Bronchial epithelial cell (primary cell): ENCODE data around the gene ADGRF1. TPM values are rescaled to one million over a fixed set of nuclear protein-coding genes. Genes with fewer than 3 reads are reported as not detected.

Source experiments
- DNase-seq: peaks from one replicate; pipeline ENCODE4 v3.0.0-alpha.2; 2010; ENCODE audit warnings: low read depth
- FAIRE-seq: peaks from 2 replicates; lab custom pipeline; 2011; peaks lifted over from hg19 to GRCh38; lab: Jason Lieb, UNC
- H3K27me3 ChIP-seq: 2 replicates; pipeline ENCODE4 v1.5.1; 2011; ENCODE audit warnings: low read length; ENCODE audit not compliant: control insufficient read depth, insufficient read depth
- H3K36me3 ChIP-seq: 2 replicates; pipeline ENCODE4 v1.5.1; 2011; ENCODE audit warnings: low read length; ENCODE audit not compliant: control insufficient read depth, insufficient read depth
- H3K4me3 ChIP-seq: 2 replicates; pipeline ENCODE4 v1.5.1; 2011; ENCODE audit warnings: mild to moderate bottlenecking, low read depth, low read length, control low read depth
- CTCF ChIP-seq: IDR thresholded peaks from 2 replicates; pipeline ENCODE4 v1.5.1; 2011; ENCODE audit warnings: mild to moderate bottlenecking, moderate library complexity, low read length, control low read depth, inconsistent platforms; ENCODE audit not compliant: insufficient read depth, severe bottlenecking
- total RNA-seq: library from RNA; depleted of rRNA; stranded (reverse); fragments of >200 nt; gene quantifications from 2 replicates; pipeline ENCODE4 v1.2.1, GENCODE V29; 2014

Gene ADGRF1
- total RNA-seq, 1 donor from 2014 or later = 5.5 TPM

GRCh38 chr6:47047097-47047478 is 5.0 kb upstream of the ADGRF1 start:
- no peak for DNase-seq
- H3K36me3 ChIP-seq = no peaks in the 10 kb centered on the region
- no peak for TF ChIP-seq CTCF
- no peaks in the 10 kb centered on the region for H3K27me3 ChIP-seq
- H3K4me3 ChIP-seq = no peak overlapping the region
- no peak for FAIRE-seq

- Histone ChIP-seq H3K27me3 (no peaks in the 10 kb centered on the region), H3K36me3 (no peaks in the 10 kb centered on the region), H3K4me3 (no peak overlapping the region)
- DNase-seq (peak; percentile 98), FAIRE-seq (peak; percentile 91)
- TF ChIP-seq CTCF = no peak
Measured at GRCh38 chr6:47044397-47044796, 2.3 kb upstream of the ADGRF1 start.

- TF ChIP-seq CTCF = no peak
- FAIRE-seq (no peak), DNase-seq (no peak)
- Histone ChIP-seq H3K4me3 (no peak overlapping the region), H3K27me3 (no peaks in the 10 kb centered on the region), H3K36me3 (no peaks in the 10 kb centered on the region)
Measured at GRCh38 chr6:47043286-47043685, 1.2 kb upstream of the ADGRF1 start.

- no peak for DNase-seq
- no peak for FAIRE-seq
- no peak for TF ChIP-seq CTCF
- peak overlapping the region; percentile 16 for H3K4me3 ChIP-seq
- no peaks in the 10 kb centered on the region for H3K36me3 ChIP-seq
- no peaks in the 10 kb centered on the region for H3K27me3 ChIP-seq
Measured at GRCh38 chr6:47041741-47042140, 391 bp downstream of the ADGRF1 start.

- DNase-seq (peak; percentile 99), FAIRE-seq (peak; percentile 97)
- H3K27me3 ChIP-seq = no peaks in the 10 kb centered on the region
- no peaks in the 10 kb centered on the region for H3K36me3 ChIP-seq
- no peak for TF ChIP-seq CTCF
- no peak overlapping the region for H3K4me3 ChIP-seq
Measured at GRCh38 chr6:47034926-47035325, 7.2 kb downstream of the ADGRF1 start.

- Histone ChIP-seq H3K27me3 (no peaks in the 10 kb centered on the region), H3K36me3 (no peaks in the 10 kb centered on the region), H3K4me3 (no peak overlapping the region)
- DNase-seq (peak; percentile 41), FAIRE-seq (no peak)
- no peak for TF ChIP-seq CTCF
Measured at GRCh38 chr6:47034421-47034820, 7.7 kb downstream of the ADGRF1 start.
